Measurements from ENCODE around the gene C19orf81.

Gene C19orf81

GRCh38 chr19:50632151-50632835, 17.0 kb upstream of the C19orf81 start:
- no peak for DNase-seq

DNA sequence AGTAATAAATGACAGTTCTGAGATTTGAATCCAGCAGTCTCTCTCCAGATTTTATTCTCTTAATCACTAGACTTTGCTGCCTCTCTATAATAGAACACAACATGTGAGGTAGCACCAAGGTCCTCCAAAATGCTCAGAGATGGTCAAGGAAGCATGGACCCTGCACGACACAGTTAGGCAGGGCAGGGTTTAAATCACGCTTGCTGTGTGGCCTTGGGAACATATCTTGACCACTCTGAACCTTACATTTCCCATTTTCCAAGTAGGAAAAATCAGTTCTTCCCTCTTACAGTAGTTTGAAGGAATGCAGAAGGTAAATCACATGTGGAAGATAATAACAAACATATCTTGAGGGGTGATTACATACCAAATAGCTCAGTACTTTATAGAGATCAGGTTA, 15.9 kb upstream of the C19orf81 start:
- DNase-seq: no peak

GRCh38 chr19:50633973-50634372, 15.3 kb upstream of the C19orf81 start:
- DNase-seq: no peak

- no peak for DNase-seq
Measured at GRCh38 chr19:50636317-50637085, 12.7 kb upstream of the C19orf81 start.

DNA sequence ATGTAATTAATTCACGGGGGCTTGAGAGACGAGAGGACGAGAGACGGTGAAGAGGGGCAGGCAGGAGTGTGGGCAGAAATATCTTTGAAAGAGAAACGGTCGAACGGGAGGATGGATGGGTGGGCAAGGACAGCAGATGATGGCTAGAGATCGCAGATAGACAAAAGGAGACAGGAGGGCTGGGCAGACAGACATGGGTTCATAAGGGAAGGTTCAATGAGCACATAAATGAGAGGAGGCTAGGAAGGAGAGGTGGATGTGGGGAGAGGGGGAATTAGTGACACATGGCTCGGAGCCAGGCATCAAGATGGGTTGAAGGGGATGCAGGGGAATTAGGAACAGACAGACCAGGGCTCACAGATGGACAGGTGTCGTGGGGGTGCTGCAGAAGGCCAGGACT, 10.6 kb upstream of the C19orf81 start:
- DNase-seq: no peak

- DNase-seq: peak; percentile 20
Measured at GRCh38 chr19:50639121-50640112, 9.8 kb upstream of the C19orf81 start, which contains the start of gene SYT3. TSS of gene SYT3 (minus strand) at chr19:50639881. CDS start at chr19:50637411, 2,470 bp downstream.

GRCh38 chr19:50640368-50640767, 8.9 kb upstream of the C19orf81 start:
- no peak for DNase-seq

DNA sequence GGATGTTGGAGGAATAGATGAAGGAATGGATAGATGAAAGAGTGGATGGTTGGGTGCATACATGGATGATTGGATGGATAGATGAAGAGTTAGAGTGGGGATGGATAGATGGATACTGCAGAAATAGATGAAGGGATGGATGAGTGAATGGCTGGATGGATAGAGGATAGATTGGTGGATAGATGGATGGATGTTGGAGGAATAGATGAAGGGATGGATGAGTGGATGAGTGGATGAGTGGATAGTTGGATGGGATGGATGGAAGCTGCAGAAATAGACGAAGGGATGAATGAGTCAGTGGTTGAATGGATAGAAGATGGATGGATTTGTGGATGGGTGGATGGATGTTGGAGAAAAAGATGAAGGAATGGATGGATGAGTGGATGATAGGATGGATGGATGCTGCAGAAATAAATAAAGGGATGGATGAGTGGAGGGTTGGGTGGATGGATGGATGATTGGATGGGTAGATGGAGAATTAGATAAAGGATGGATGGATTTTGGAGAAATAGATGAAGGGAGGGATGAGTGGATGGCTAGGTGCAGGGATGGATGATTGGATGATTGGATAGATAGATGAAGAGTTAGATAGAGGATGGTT, 4.8 kb upstream of the C19orf81 start:
- no peak for DNase-seq

DNA sequence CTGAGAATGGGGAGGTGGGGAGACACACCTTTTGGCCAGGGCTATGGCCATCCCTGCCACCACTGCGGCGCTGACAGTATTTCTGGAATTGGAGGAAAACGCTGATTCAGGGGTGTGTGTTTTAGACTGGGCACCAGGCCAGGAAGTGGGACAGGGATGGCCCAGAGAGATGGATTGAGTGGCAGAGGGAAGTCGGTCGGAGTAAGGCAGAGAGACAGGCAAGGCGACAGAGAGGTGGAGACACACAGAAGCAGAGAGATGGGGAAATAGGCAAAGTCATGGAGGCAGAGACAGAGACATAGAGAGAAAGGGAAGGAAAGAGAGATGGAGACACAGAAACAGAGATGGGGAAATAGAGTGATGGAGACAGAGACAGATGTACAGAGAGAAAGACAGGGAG, 4.1 kb upstream of the C19orf81 start:
- no peak for DNase-seq

DNA sequence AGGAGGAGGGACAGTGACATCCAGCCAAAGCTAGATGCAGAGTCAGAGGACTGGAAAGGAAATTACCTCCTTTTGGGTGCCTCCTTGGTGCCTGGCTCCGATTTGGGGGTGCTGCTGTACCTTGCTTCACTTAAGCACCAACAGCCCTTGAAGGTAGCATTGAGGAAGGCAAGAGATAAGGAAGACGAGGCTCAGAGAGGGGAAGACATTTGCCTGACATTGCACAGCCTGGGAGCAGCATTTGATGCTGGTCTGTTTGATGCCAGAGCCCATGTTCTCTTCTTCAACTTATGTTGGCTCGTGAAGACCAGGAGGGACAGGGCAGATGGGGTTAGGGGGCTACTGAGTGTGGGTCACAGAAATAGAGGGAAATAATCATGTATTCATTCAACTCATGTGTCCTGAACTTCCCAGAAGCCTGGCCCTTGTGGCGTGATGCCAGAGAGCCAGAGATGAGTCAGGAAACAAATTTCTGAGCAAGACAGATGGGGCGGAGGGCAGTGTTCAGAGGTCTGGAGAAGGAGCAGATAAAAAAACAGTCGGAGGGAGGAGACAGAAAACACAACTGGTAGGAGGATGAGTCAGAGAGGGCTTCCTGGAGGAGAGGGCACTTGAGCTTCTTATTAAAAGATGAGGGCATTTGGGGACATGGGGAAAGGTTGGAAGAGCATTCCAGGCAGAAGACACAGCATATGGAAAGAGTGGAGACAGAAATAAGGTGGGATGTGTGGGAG, 3.0 kb upstream of the C19orf81 start:
- peak; percentile 47 for DNase-seq

DNA sequence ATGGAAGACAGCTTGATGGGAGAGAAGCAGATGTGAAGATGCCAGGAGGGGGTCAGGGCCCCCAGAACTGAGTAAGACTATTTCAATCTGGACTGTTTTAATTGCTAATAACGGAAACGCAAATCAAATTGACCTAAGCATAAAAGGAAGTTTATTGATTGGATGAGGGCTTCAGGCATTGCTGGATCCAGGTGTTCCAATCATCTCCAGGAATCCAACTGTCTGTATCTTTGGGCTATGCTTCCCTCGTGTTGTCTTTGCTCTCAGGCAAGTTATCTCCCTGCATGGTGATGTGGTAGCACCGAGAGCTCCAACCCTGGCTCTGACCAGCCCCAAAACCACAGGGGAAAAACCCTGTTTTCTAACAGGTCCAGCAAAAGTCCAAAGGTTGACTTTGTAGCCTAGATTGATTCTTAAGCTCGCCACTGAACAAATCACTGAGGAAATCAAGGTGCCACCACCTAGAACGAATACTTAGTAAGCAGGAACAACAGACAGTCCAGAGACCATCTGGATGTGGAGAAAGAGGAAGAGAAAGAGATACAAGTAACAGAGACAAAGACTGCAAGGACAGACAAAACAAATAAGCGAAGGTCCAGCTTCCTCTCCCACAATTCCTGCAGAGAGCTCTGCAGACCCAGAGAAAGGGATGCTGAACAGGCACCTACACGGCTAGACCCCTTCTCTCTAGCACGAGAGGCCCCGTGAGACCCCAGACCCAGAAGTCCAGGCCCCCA, 1.2 kb upstream of the C19orf81 start:
- no peak for DNase-seq

- DNase-seq: no peak
Measured at GRCh38 chr19:50648659-50649058, 586 bp upstream of the C19orf81 start.

- DNase-seq: no peak
Measured at GRCh38 chr19:50651174-50651573, 1.9 kb downstream of the C19orf81 start.

- DNase-seq: no peak
Measured at GRCh38 chr19:50652722-50653121, 3.5 kb downstream of the C19orf81 start.

DNA sequence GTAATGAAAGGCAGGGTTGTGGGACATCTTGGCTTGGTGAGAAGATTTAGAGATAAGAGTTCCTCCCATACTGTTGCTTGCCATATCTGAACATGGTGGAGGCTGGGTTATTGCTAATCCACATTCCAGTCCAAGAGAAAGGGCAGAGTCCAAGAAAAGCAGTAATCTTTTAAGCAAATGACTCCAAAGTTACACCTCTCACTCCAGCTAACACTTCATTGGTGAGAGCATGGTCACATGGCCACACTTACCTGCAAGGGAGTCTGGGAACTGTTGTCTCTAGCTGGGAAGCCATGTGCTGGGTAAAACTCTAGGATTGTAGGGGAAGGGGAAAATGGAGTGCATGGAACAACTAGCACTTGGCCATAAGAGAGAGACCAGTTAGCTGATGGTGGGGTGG, 5.6 kb downstream of the C19orf81 start:
- DNase-seq: no peak

DNA sequence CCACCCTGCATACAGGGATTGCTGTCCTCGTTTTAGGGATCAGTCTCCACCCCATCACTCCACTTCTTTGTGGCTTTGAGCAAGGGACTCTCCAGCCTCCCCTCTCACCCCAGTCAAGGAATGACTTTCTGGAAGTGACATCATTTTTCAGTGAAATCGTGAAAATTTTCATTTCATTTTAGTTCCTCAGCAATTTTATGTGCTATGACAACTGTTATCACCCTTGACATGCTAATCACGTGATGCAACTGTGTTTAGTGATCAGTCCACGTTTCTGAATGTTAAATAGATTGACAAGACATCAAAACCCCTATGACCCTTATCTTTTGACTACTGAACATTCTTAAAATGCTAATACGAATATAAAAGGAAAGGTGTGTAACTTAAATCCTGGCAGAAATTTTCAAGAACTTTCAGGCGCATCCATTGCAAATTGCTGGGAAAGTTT, 8.0 kb downstream of the C19orf81 start:
- DNase-seq: no peak

GRCh38 chr19:50657712-50658440, 8.6 kb downstream of the C19orf81 start:
- peak; percentile 98 for DNase-seq

DNA sequence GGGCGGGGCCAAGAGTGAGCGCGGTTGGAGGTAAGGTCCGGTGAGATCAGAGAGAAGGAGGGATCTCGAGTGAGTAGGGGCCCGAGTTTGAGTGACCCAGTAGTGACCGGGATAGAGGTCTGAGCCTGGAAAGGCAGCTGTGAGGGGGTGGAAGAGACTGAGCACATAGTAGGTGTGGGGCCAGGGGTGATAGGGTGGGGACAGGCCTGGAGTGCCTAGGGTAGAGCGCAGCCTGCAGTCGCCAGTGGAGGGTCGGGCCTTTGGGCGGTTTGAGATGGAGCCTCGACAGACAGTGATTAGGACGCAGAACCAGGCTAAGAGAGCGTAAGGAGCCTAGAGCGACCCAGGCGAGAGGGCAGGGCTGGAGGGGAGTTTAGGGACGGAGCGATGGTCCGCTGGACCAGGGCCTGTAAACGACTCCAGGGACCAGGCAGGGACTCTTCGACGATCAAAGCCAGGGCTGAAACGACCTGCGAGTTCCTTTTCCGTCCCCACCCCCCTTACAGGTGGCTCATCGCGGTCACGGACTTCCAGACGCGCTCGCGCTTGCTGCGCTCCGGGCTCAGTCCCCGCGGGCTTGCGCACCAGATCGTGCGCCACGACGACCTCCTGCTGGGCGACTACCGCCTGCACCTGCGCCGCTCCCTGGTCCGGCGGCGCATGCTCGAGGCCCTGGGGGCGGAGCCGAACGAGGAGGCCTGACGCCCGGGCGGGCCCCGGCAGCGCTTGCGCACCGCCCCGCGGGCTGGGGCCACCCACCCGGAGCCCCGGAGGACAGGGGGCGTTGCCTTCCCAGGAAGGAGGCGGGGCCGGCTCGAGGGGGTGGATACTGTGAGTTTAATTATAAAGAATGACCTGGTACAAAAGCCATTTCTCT, 9.4 kb downstream of the C19orf81 start:
- DNase-seq: peak; percentile 59

DNA sequence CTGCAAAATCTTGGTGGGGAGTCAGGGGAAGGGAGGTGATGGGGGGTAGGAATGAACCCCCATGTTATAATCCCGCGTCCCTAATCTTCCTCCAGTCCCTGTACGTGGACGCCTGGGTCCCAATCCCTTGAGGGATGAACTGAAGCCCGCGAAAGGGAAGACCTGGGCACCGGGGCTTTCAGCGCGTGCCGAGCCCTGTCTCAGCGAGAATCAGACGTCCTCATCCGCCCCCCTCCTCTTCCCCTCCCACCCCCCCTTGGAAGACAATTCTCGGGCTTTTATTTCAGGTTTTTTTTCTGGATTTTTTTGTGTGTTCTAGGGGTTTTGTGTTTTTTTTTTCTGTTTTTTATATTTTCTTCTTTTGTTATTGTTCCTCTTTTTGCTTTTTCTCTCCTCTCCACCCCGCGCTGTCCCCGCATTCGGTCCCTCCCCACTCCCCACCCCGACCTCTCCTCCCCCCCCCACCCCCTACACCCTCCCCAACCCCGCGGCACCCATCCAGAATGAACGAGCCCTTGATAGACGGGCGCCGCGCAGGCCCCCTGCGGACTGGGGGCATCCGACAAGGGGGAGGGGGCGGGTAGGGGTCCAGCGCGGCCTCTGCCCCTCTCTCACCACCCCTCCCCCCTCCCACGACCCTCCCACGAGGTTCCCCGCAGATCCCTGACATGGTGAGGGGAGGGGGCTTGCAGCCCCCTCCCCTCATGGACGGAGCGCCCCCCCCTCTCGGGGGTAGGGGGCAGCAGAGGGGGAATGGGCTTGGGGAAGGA, 10.3 kb downstream of the C19orf81 start:
- no peak for DNase-seq
